AG09319 (cell line): Measurements from ENCODE around the gene FOXO3.

Experiments
- DNase-seq: peaks from one replicate; pipeline ENCODE4 v3.0.0-alpha.2; 2010; ENCODE audit warnings: low read depth; ENCODE audit errors: extremely low read depth
- TF ChIP-seq, protein P1 (sequence below): IDR thresholded peaks from 2 replicates; pipeline ENCODE4 v1.5.1; 2011; ENCODE audit warnings: low read depth, mild to moderate bottlenecking, inconsistent platforms, low read length, moderate library complexity

FOXO3 gene

DNA sequence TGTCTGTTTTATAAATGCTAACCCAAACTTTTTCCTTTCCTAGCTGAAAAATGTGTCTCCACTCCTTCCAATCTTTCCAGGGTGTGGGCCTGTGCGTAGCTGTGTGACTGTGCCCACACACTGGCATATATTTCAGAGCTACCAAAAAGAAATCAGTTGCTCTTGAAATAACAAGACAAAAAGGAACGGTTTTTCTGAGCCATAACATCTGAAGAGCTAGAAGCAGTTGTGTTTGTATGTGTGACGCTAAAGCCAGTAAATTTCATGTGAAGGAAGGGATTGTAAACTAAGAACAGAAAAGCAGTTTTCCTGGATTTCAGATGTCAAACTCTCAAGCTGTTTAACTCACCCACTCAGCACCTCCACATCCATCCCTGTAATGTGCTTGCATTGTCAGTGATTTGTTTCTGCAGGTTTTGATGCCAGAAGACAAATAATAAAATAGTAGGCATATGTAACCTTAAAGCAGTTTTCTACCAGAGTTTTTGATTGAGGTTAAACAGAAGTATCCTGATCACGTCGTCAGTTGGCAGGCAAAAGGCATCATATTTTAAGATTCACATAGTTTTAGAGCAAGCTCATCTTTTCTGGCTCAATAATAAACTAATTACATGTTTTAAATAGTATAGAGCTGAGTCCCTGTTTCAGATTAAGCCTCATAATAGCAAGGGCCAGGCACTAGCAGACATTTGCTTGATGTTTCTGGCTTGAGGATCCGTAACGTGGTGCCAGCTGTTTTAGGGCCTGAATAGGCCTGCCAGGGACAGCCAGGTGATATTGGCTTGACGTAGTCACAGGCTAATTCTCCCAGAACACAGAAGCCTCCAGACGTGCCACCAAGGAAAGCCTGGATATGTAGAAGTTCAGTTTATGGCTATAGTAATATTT lies 90.9 kb downstream of the FOXO3 start:
- peak; percentile 63 for DNase-seq
- TF ChIP-seq, protein P1, sequence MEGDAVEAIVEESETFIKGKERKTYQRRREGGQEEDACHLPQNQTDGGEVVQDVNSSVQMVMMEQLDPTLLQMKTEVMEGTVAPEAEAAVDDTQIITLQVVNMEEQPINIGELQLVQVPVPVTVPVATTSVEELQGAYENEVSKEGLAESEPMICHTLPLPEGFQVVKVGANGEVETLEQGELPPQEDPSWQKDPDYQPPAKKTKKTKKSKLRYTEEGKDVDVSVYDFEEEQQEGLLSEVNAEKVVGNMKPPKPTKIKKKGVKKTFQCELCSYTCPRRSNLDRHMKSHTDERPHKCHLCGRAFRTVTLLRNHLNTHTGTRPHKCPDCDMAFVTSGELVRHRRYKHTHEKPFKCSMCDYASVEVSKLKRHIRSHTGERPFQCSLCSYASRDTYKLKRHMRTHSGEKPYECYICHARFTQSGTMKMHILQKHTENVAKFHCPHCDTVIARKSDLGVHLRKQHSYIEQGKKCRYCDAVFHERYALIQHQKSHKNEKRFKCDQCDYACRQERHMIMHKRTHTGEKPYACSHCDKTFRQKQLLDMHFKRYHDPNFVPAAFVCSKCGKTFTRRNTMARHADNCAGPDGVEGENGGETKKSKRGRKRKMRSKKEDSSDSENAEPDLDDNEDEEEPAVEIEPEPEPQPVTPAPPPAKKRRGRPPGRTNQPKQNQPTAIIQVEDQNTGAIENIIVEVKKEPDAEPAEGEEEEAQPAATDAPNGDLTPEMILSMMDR = no peak

DNA sequence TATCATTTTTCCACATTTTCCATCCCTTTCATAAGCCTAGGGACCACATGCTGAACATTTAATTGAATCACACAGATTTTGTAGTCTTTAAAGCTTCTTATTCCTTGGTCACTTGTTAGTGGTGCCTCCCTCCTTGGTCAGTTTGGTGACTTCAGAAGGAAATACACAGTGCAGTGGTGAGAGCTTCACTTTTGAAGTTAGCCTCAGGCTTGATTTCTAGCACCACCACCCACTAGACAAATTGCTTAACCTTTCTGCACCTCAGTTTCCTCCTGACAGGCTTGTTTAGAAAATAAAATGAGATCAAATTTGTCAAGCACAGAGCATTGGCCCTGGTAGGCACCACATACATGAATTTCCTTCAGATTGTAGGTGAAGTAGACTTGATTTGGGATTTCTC lies 91.7 kb downstream of the FOXO3 start:
- TF ChIP-seq, protein P1 = no peak
- DNase-seq = no peak

DNA sequence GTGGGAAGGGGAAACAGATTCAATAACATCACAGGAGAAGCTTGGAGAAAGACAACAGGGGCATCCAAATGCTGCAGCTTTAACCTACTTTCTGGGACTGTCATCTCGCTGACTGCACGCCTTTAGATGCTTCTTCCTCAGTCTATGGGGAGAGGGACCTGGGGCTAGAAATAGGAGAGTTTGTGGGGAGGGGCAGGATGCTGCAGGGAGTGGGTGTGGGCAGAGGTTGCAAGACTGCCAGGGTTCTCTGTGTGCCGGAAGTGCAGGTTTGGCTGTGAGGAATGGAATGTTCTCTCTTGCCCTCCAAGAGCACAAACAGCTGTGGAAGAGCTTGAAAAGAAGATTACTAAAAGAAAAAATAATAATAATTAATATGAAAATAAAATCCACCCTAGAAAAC lies 93.2 kb downstream of the FOXO3 start:
- TF ChIP-seq, protein P1 = no peak
- no peak for DNase-seq

DNA sequence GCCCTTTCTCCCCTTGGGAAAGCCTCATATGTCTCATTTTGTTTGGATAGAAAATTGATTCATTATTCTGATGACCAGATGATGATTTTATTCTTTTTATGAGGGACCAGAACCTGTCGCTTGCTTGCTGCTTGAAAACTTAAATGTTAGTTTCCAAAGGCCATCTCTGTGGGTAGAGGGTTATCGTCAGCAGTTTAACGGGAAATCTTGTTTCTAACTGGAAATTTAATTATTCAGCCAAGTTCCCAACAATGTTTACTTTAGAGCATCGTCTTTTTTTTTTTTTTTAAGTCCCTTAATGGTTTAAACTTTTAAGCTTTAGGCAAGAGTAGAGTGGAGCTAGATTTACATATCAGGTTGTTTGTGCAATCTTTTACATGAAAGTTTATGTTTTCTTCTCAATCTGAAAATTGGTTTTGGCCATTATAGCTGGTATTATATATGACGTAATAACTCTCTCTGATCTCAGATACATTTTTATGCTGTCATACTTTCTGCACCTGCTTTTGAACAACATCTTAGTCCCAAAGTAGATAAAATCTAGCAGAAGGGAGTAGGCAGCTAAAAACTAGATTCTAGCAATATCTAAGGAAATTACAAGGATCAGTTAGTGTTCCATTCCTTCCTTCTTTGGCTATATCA lies 93.9 kb downstream of the FOXO3 start:
- TF ChIP-seq, protein P1 = no peak
- DNase-seq = no peak

DNA sequence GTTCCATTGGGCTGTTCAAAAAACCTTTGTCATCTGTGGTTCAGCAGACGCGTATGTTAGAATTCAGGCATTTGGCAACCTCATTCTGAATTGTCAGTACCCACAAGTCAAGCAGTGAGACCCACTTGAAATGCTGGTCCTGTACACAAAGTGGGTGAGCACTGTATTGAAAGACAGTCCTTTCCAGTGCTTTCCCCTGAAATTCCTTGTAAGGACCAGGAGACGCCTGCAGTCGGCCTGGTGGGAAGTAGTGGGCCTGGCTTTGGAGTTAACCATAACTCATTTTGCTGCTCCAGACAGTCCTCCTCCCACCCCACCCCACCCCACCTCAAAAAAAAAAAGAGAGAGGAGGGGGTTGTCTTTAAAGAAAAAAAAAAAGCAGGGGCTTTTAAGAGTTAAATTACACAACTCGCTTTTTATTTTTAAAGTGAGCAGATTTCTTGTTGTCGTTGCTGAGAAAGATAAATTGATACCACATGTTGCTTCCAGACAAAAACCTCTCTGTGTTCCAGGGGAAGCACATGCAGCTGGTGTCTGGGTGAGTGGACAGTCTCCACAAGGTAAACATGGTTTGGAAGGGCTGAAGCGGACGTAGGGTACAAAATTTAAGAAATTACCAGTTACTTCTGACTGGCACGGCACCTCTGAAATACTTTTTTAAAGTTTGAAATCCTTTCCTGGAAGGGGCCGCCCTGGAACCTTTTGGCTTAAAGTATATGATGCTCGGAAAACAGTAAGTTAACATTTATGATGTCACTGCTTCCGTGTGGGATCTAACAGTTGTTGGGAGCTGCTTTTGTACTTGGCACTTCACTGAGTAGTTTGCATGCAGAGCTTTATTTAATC lies 95.3 kb downstream of the FOXO3 start:
- TF ChIP-seq, protein P1 = no peak
- DNase-seq = peak; percentile 59

DNA sequence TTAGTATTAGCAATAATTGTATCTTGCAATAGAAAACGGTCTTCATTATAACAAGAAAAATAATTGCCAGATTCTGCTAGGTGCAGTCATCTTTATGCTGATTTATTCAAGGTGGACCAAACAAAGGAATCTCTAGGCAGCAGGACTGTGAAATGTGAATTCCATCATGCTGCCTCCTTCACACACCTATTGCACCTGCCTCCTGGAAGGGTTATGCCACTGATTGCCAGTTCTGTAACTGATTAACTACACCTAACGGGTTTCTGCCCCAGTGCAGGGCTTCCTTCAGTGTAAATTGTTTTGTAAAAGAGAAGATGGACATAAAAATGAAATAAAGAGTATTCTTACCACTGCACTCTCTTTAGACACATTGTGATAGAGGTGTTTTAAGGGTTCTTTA lies 96.1 kb downstream of the FOXO3 start:
- DNase-seq = no peak
- TF ChIP-seq, protein P1 = no peak
